ENCODE results near the gene IRS2.

GRCh38 chr13:109755551-109755950, 30.8 kb downstream of the IRS2 start:
- TF ChIP-seq GATA2 (IDR thresholded peaks at IDR 0.05; ENCODE audit: low read depth, low read length) = no peak
- TF ChIP-seq GATA3 (IDR thresholded peaks at IDR 0.05; ENCODE audit: low read depth, low read length) = no peak
